ENCODE measurements around the gene POLD3. TPM values are rescaled to one million over a fixed set of nuclear protein-coding genes. Genes with fewer than 3 reads are reported as not detected.

POLD3 gene
- polyA plus RNA-seq, 2 of the 4 experiments (the other 2 are of a cell fraction), result 20.7 to 36.3 TPM

DNA sequence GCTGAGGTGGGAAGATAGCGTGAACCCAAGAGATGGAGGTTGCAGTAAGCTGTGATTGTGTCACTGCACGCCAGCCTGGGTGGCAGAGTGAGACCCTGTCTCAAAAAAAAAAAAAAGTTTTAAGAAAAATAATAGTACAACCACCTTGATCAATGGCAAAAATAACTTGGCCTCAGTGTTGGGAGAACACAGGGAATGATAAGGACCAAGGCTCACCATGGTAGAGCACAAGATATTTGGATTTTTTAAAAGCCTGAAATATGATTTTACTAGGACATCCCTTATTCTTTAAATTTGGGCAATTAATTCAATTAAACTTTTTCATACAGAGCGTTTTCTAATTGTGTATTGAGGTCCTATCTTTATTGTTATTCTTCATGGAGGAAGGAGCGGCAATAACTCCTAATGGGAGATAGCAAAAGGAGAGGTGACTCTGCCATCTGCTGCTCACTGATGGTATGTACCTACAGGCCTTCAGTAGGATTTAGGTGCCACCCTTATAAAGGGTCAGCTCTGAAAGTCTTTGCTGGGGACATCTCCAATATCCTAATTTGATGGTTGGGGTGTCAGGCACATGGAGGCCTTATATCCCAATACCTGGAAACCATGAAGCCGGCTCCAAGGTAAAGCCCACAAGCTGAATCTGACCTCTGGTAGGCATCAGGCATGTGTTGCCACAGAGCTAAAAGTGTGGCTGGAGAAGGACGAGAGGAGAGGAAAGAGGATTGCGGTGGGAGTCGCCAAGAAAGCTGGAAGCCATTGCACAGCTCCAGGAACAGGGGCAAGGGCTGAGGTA, 21.9 kb upstream of the POLD3 start:
- no peaks in the 10 kb centered on the region for H3K9me3 ChIP-seq
- no peak overlapping the region for H3K4me2 ChIP-seq
- 46% methylated on average over 8 of the region's 8 CpGs for WGBS (ENCODE audit: missing lambda C conversion rate)
- ChIA-PET POLR2A (interaction anchor here (0.5 to 4.0 kb wide), 3 partner anchors 77 to 127 kb away, joined by 4 to 19 read pairs (median 7); partner anchors contain the start of gene LIPT2), CTCF (interaction anchor here (0.6 to 12.2 kb wide), 56 partner anchors 7 to 1125 kb away, joined by 3 to 387 read pairs (median 4); partner anchors contain the start of genes KCNE3, LIPT2, PGM2L1 and POLD3)
- no peak overlapping the region for H3K27ac ChIP-seq
- no peak overlapping the region for H3K4me3 ChIP-seq
- peaks cover 12% of the 10 kb centered on the region; the same call in 1 of the 3 replicates for H3K4me1 ChIP-seq
- ATAC-seq (peak; percentile 93 to 97), FAIRE-seq (peak; percentile 54), DNase-seq (ENCODE audit: low read depth in 1 of 2, low spot score in 1 of 2) (peak; percentile 70 to 83)
- TF ChIP-seq BHLHE40 (IDR thresholded peaks at IDR 0.05; ENCODE audit: low read depth, low read length), result no peak
- no peak for TF ChIP-seq ZNF302 (CRISPR knock-in tag; IDR thresholded peaks at IDR 0.05)
- TF ChIP-seq RFX5 (IDR thresholded peaks at IDR 0.05), result no peak
- no peak for TF ChIP-seq POLR2AphosphoS2 (conservative IDR thresholded peaks at IDR 0.05; ENCODE audit: low read length)
- TF ChIP-seq RAD21 (conservative IDR thresholded peaks at IDR 0.05 in 1 of 2, IDR thresholded peaks at IDR 0.05 in 1 of 2), result peak; percentile 91 to 95
- TF ChIP-seq, protein P1, sequence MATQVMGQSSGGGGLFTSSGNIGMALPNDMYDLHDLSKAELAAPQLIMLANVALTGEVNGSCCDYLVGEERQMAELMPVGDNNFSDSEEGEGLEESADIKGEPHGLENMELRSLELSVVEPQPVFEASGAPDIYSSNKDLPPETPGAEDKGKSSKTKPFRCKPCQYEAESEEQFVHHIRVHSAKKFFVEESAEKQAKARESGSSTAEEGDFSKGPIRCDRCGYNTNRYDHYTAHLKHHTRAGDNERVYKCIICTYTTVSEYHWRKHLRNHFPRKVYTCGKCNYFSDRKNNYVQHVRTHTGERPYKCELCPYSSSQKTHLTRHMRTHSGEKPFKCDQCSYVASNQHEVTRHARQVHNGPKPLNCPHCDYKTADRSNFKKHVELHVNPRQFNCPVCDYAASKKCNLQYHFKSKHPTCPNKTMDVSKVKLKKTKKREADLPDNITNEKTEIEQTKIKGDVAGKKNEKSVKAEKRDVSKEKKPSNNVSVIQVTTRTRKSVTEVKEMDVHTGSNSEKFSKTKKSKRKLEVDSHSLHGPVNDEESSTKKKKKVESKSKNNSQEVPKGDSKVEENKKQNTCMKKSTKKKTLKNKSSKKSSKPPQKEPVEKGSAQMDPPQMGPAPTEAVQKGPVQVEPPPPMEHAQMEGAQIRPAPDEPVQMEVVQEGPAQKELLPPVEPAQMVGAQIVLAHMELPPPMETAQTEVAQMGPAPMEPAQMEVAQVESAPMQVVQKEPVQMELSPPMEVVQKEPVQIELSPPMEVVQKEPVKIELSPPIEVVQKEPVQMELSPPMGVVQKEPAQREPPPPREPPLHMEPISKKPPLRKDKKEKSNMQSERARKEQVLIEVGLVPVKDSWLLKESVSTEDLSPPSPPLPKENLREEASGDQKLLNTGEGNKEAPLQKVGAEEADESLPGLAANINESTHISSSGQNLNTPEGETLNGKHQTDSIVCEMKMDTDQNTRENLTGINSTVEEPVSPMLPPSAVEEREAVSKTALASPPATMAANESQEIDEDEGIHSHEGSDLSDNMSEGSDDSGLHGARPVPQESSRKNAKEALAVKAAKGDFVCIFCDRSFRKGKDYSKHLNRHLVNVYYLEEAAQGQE (IDR thresholded peaks at IDR 0.05), result no peak
- no peak for TF ChIP-seq RNF2 (IDR thresholded peaks at IDR 0.05; ENCODE audit: borderline replicate concordance, low read depth)
- TF ChIP-seq JUN (IDR thresholded peaks at IDR 0.05), result no peak
- no peak for TF ChIP-seq ZC3H11A (IDR thresholded peaks at IDR 0.05)
- TF ChIP-seq PHF8 (IDR thresholded peaks at IDR 0.05; ENCODE audit: borderline replicate concordance, low read depth), result no peak
- TF ChIP-seq MAZ (IDR thresholded peaks at IDR 0.05; ENCODE audit: borderline replicate concordance, low read depth, low read length), result no peak
- peak; percentile 86 for TF ChIP-seq SMC3 (IDR thresholded peaks at IDR 0.05)
- no peak for TF ChIP-seq USF2 (IDR thresholded peaks at IDR 0.05)
- TF ChIP-seq CTCF (IDR thresholded peaks at IDR 0.05), result peak; percentile 91
- TF ChIP-seq HEYL (CRISPR knock-in tag; IDR thresholded peaks at IDR 0.05), result no peak
- TF ChIP-seq HOXA7 (CRISPR knock-in tag; IDR thresholded peaks at IDR 0.05), result no peak
- TF ChIP-seq EHMT2 (IDR thresholded peaks at IDR 0.05; ENCODE audit: low read depth), result no peak
- no peak for TF ChIP-seq HDAC2 (IDR thresholded peaks at IDR 0.05)
- TF ChIP-seq, protein P2, sequence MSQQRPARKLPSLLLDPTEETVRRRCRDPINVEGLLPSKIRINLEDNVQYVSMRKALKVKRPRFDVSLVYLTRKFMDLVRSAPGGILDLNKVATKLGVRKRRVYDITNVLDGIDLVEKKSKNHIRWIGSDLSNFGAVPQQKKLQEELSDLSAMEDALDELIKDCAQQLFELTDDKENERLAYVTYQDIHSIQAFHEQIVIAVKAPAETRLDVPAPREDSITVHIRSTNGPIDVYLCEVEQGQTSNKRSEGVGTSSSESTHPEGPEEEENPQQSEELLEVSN (IDR thresholded peaks at IDR 0.05; ENCODE audit: borderline replicate concordance, low read depth), result no peak
- no peak for TF ChIP-seq HOXB5 (CRISPR knock-in tag; IDR thresholded peaks at IDR 0.05)
- TF ChIP-seq CEBPB (IDR thresholded peaks at IDR 0.05), result no peak
- TF ChIP-seq ZFP36 (IDR thresholded peaks at IDR 0.05; ENCODE audit: borderline replicate concordance, partially characterized antibody), result no peak
- TF ChIP-seq CBX8 (IDR thresholded peaks at IDR 0.05), result no peak

Data from A549 (cell line).